Epidermal melanocyte (primary cell): Measurements from ENCODE around the gene SPRTN.

ENCODE experiments used
- DNase-seq: peaks from one replicate; pipeline ENCODE4 v3.0.0; 2011; ENCODE audit warnings: low spot score; ENCODE audit not compliant: insufficient read length

Gene SPRTN

DNA sequence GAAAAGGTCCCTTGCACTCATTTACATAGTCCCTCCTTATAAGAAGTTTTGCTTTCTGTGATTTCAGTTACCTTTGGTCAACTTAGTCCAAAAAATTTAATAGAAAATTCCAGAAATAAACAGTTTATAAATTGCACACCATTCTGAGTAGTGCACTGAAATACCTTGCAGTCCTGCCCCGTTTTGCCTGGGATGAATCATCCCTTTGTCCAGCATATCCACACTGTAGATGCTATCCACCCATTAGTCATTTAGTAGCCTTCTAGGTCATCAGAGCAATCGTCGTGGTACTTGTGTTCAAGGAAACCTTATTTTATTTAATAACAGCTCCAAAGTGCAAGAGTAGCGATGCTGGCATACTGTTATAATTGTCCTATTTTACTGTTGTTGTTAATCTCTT, 38.0 kb downstream of the SPRTN start:
- DNase-seq, result no peak

DNA sequence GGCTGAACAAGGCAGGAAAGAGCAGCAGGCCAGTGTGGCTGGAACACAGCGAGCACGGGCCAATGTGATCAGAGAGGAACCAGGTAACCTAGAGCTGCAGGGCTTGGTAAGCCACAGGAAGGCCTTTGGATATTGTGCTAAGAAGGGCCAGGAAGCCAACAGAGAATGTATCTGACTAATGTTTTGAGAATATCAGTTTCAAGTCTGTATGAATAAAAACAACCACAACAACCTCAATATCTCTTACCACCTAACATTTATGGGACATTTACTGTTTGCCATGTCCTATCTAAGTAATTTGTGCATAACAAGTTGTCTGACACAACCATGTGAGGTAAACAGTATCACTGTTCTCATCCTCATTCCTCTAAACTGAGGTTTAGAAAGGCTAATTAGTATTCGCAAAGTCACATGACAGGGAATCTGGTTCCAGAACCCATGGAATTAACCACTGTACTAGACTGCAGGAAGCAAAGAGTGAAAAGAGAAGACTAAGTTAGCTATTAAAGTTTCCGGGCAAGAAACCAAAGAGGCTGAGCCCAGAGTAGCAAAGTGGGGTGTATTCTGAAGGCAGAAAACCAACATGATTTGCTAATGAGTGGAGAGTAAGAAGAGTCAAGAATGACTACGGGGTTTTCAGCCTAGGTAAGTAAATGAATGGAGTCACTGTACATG, 38.9 kb downstream of the SPRTN start:
- DNase-seq, result no peak

DNA sequence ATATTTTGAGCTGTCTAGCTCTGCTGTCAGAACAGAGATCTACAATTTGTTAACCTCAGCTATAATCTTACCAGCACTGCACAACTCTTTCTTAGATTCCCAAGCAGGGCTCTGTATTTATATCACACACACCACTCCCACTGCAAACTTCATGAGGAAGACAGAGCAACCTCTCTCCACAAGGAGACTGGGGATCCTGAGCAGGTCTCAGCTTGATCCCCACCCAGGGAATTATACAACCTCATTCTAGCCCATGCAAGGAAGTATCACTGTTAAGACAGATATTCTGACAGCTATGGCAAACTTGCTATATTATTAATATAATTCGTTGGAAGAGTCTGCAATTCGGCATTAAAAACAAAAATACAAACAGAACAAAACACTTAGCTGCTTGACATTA, 43.6 kb downstream of the SPRTN start:
- no peak for DNase-seq

DNA sequence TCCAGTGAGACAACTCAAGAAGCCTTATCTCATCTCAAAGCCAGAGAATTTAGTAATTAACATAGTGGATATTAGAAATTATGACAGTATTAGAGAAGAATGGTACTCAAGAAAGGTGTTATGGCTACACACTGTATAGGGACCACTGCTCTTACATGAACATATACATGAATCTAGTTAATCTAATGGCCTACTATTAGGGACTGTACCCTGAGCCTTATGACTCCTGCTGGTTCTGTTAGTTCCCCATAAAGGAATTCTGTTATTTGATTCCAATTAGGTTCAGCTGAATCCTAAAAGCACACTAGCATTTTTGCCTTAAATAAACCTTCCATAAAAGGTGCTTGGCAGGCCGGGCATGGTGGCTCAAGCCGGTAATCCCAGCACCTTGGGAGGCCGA, 44.3 kb downstream of the SPRTN start:
- DNase-seq, result no peak

DNA sequence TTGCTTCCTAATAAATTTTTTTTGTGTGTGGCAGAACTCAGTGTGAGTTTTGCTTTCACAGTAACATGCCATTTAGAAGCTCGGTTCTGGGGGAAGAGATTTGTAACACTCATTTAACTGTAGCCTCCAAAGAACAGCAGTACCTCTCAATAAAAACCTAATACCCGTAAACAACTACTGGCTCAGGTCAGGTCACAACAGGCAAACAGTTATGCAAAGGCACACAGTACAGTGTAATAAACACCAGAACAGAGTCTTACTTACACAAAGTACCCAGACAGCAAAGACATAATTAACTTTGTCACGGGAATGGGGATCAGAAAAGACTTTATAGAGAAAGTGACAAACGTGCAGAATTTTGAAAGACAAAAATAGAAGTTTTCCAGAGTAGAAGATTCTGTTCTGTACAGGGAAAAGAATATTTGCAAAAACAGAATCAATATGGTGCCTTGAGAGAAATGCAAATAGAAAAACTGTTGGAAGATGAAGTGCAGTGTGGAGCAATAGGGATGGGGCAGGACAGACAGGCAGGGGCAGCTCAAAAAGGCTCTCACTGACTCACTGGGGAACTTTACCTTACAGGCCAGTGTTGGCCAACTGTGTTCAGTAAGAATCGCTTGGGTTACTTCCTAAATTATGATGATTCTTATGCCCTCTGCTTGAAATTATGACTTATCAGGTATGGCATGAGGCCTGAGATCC, 45.2 kb downstream of the SPRTN start:
- no peak for DNase-seq

DNA sequence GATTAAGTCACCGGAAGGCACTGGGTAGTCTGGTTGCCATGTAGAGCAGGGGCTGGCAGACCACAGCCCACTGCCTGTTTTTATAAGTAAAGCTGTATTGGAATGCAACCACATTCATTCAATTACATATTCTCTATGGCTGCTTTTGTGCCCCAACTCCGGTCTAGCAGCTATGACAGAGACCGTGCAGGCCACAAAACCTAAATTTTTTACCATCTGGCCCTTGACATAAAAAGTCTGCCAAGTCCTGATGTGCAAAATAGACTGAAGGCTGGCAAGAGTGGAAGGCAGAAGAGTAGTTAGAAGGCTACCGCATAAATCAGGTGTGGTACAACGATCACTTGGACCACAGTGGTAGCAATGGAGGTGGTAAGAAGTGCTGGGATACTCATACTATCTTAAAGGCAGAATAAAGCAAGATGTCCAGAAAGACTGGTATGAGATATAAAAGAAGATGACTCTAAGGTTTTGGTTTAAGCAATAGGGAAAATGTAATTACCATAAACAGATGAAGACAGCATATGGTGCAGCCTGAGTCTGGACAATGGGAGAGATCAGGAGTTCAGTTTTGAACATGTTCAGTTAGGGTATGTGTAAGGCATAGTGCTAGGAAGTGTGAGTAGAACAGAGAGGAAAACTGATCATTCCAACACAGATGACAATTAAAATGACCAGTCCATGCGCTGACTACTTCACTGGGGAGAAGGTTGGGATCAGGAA, 46.8 kb downstream of the SPRTN start:
- DNase-seq, result no peak

DNA sequence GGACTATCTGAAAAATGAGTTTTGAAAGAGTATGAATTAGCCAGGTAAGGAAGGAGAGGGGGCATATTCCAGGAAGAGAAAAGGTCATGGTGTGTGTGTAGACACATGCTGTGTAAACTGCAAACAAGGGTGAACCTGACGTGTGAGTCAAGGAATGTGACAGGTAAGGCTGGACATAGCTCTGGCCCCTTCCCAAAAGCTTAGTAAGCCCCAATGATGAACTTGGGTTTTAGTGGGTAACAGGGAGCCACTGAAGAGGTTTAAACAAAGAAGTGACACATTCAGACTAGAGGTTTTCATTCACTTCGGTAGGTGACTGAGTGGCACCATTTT, 47.3 kb downstream of the SPRTN start:
- DNase-seq, result no peak

DNA sequence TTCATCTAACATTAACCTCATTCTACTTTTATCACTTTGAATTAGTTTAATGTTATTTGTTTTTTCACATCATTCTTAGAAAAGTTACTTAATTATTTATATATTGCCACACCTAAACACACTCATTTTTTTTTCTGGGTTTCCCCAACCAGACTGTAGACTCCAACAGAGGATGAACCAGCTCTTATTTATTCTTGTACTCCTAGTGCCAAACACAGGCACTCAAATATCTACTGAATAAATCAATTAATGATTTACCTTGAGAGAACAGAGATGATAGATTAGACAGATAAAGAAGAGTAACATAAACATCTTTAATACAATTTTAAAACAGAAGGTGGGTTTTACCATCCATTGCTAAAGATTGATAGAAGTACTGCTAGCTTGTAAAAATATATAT, 48.4 kb downstream of the SPRTN start:
- DNase-seq, result no peak

DNA sequence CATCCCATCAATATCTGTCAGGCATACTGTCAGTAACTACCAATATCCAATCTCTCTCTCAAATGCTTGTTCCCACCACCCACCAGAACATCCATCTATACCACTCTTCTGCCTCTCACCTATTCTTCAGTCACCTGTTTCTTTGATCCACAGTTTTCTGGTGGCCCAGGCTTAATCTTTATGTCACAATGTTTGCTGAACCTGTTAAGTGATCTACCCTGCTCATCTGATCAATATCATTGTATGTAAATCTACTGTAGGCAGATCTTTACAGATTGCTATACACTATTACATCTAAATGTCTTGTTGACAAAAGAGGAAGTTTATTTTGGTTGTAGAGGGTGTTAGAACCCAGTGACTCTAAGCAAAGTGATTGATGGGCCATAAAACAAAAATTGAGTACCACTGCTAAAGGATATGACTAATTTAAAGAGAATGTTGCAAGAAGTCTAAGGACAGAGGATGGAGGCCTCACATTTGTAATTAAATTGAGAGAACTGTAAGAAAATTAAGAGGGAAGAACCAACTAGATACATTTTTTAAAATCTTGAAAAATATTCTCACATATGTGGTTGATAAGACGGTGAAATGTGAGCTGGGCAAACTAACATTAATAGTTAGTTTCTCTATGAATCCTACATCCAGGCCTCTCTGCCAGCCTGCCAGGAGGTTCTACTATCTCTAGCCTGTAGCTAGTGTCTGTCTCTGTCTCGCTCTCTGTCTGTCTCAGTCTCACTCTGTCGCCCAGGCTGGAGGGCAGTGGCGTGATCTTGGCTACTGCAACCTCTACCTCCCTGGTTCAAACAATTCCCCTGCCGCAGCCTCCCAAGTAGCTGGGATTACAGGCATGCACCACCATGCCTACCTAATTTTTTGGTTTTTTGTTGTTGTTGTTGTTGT, 49.9 kb downstream of the SPRTN start:
- DNase-seq, result no peak

DNA sequence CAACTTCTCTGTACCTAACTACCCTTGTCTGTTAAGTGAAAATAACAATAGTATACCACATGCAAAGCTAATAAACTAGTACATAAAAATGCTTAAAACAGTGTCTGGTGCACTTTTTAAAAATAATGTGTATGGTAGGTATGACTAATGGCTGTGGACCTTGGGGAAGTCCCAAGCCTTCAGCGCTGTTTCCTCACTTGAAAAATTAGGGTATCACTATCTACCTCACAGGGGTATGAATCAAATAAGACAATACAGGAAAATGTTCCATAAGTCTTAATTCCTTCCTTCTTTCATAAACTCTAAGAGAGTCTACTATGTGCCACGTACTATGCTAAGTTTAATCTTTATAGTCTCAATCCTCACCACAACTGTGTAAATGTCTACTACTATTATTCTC, 52.0 kb downstream of the SPRTN start:
- no peak for DNase-seq

DNA sequence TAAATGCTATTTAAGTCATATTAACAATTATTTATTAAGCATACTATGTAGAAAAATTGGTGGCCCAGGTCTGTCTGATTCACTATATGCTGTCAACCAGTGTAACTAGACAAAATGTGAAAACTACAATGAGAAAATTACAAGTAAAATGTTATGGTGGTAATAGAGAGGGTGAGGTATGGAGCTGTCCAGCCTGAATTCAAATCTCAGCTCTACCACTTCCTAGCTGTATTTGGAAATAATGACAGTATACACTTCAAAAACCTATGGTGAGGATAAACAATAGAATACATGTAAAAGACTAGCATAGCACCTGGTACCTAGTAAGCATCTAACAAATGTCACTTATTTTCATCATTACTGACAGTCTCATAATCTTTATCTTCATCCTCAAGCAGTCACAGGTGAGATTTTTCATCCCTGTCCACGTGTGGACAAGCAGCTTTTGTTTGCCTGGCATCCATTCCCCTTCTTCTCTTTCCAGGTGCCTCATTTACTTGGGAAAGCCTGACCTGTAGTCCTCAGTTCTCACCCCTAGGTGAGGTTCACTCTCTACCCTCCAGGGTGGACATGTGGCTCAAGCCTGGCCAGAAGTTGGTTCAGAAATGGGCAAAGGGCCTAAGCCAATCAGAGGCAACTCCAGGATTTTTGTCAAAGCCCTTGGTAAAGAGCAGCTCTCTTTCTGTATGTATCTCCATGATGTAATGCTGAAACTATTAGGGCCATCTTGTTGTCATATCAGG, 54.5 kb downstream of the SPRTN start:
- no peak for DNase-seq

DNA sequence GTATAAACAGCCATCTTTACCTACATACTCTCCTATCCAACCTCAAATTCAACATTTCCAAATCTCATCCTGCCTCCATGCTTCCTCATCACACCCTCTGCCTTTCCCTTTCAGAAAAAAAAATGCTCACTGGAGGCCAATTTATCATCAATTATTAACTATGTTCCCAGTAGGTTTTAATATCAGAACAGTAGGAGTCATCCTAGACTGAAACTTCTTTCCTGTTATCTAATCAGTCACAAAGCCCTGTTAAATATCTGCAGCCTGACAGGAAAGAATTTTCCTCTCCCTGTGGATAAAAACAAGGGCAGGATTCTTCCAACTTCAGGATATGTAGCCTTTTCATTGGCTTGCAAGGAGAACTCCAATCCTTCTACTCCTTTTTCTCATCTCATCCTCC, 55.6 kb downstream of the SPRTN start:
- no peak for DNase-seq

DNA sequence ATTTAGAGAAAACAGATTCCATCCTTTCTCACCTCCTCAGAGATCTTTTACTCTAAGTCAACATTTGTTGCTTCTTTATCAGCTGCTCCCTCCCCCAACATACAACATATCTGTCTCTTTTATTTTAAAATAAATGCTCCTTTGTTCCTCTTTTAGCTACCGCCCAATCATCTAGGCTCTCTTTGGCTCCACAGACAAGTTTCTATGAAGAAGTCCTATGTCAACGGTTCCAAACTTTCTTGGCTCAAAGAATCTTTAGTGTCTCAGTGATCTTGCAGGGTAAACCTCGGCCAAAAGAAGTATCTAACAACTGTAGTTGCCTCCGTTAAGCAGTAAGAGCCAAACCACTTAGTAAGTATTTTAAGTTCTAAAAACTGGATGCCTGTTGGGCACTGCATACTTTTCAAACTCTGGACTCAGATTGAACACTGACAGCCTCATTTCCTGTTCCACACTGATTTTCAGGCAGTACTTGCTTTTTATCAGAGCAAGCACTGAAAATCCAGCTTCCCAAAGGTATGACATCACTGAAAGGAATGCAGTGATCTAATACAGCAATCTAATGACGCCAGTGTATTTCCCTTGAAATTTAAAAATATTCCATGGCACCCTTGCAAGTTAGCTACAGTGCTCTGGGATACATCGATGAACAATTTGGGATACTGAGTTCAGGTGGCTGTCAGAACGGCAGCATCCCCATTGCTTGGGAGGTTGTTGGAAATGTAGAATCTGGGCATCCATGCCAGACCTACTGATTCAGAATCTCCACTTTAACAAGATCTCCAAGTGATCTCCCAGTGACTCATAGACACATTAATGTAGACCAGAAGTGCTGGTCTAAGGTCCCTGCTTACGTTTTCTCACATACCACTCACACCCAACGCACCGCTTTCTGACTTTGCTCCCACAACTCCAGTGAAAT, 57.2 kb downstream of the SPRTN start:
- peak; percentile 64 for DNase-seq

DNA sequence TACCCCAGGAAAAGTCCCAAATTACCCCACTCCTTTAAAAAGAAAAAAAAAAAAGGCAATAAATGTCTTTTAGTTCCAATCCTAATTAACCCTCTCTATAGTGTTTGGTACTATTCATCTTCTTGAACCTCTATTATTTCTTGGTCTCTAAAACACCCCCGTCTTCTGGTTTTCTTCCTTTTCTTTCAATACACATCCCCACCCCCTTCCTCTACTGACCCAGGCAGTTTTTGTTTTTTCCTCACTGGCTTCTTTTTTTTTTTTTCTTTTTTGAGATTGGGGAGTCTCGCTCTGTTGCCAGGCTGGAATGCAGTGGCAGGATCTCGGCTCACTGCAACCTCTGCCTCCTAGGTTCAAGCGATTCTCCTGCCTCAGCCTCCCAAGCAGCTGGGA, 57.9 kb downstream of the SPRTN start:
- DNase-seq, result no peak

DNA sequence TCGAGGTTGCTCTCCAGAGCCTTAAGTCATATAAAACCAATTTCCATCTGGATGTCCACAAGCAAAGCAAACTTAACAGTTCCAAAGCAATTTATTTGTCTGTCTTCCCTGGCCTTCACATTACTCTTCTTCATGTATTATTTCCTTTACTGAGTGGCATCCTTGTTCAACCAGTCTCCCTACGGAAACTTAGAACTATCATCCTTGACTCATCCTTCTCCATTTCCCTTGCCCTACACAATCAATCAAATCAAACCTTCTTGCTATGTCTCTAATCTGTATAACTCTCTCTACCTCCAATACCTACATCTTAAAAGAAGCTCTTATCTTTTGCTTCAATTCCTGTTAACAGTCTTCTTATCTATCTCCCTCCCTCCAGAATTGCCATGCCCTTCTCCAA, 58.5 kb downstream of the SPRTN start:
- no peak for DNase-seq

DNA sequence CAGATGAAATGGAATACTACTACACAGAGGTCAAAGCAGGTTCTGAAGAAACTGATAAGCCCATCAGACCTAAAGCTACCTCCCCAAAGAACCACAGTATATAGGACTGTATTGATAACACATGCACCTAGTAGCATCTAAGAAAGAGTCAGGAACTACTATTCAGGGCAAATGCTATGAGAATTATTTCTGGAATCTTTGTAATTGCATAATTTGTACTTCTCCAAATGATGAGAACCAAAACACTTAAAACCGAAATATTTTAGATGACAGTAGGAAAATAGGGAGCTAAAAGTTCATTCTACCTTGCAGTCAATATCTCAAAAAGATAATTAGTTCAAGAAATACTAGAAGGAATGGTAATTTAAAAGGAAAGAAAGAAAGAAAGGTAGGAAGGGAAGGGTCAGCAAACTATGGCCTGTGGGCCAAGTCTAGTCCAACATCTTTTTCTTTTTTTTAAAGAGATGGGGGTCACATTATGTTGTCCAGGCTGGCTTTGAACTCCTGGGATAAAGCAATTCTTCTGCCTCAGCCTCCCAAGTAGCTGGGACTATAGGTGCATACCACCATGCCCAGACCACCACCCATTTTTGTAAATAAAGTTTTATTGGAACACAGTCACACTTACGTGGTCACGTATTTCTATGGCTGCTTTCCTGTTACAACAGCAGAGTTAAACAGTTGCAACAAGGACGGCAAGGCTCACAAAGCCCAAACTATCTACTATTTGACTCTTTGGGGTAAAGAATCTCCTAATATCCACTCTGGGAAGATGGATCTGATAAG, 60.0 kb downstream of the SPRTN start:
- no peak for DNase-seq

DNA sequence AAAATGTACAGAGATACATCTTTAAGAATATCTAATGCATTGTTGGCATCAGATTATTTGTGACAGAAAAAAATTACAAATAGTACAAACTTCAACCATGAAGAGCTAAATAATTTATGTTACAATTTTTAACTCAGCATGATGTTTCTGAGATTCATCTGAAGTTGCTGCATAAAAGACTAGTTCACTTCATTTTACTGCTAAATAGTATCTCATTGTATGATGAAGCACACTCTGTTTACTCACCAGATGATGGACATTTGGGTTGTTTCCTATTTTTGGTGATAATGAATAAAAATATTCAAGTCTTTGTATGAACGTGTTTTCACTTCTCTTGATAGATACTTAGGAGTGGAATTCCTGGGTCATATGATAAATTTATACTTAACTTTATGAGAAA, 63.4 kb downstream of the SPRTN start:
- DNase-seq, result no peak

DNA sequence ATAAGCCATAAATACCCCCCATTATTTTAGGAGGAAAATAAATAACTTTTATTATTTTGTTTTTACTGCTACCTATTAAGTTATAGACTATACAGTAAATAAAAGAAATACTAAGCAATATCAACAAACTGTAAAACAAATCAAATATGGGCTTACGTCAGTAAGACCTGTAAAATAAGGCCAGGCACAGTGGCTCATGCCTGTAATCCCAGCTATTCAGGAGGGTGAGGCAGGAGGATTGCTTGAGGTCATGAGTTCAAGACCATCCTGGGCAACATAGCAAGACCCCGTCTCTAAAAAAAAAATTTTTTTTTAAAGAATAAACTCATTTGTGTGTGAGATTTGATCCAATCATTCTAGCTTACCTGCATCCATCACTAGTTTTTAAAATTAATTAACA, 66.2 kb downstream of the SPRTN start:
- no peak for DNase-seq
